Measurements from ENCODE around the gene ERICH6B.

GRCh38 chr13:45590066-45590465 lies 25.5 kb downstream of the ERICH6B start:
- TF ChIP-seq CTCF (IDR thresholded peaks at IDR 0.05; ENCODE audit: insufficient read depth, low read depth, low read length), result no peak
- no peak for TF ChIP-seq EZH2 (IDR thresholded peaks at IDR 0.05; ENCODE audit: insufficient read depth, low read length)
